H1 (cell line): ENCODE results near the gene OGFRL1. TPM values are rescaled to one million over a fixed set of nuclear protein-coding genes. Genes with fewer than 3 reads are reported as not detected.

ENCODE experiments used
- CTCF ChIA-PET: fragments of 300-600 bp; sonication (Branson Sonifier 250); formaldehyde crosslinking; loops from one replicate; lab custom pipeline; 2021; ENCODE audit not compliant: partially characterized antibody; lab: Charles Lee
- POLR2A ChIA-PET: fragments of 300-600 bp; sonication (Branson Sonifier 250); formaldehyde crosslinking; loops from one replicate; lab custom pipeline; 2021; ENCODE audit warnings: inconsistent platforms; ENCODE audit not compliant: partially characterized antibody; lab: Charles Lee
- DNase-seq, 2 experiments: peaks; one replicate each; pipeline versions ENCODE4 v3.0.0 to v3.0.0-alpha.2; 2010 to 2022; ENCODE audit warnings: low spot score in 2 of 2, low read depth in 1 of 2, mixed read lengths in 1 of 2
- FAIRE-seq: peaks from 2 replicates; lab custom pipeline; 2011; peaks lifted over from hg19 to GRCh38; lab: Jason Lieb, UNC
- H2AFZ ChIP-seq: 2 replicates; pipeline ENCODE4 v1.8.1; 2012; ENCODE audit warnings: low read length, inconsistent platforms
- H2AK5ac ChIP-seq: 2 replicates; pipeline ENCODE4 v1.6.1; 2013; ENCODE audit warnings: low read depth, low read length
- H2BK120ac ChIP-seq: replicated peaks from 2 replicates; pipeline ENCODE3; 2013; ENCODE audit warnings: low read depth, low read length, inconsistent platforms
- H2BK12ac ChIP-seq: 2 replicates; pipeline ENCODE4 v1.6.1; 2013; ENCODE audit warnings: low read depth, low read length
- H2BK15ac ChIP-seq: 2 replicates; pipeline ENCODE4 v1.6.1; 2013; ENCODE audit warnings: low read length
- H2BK20ac ChIP-seq: 2 replicates; pipeline ENCODE4 v1.6.1; 2013; ENCODE audit warnings: low read length
- H2BK5ac ChIP-seq: 2 replicates; pipeline ENCODE4 v1.6.1; 2013; ENCODE audit warnings: low read depth, low read length
- H3K14ac ChIP-seq: 2 replicates; pipeline ENCODE4 v1.6.1; 2013; ENCODE audit warnings: inconsistent platforms; ENCODE audit not compliant: insufficient read length
- H3K18ac ChIP-seq: 2 replicates; pipeline ENCODE4 v1.6.1; 2013; ENCODE audit warnings: low read length; ENCODE audit errors: extremely low read depth
- H3K23ac ChIP-seq: 2 replicates; pipeline ENCODE4 v1.6.1; 2013; ENCODE audit warnings: inconsistent platforms; ENCODE audit not compliant: insufficient read length
- H3K23me2 ChIP-seq: 2 replicates; pipeline ENCODE4 v1.6.1; 2013; ENCODE audit warnings: low read depth, low read length
- H3K27ac ChIP-seq: 2 replicates; pipeline ENCODE4 v1.6.1; 2011; ENCODE audit warnings: low read depth, low read length, inconsistent platforms
- H3K27me3 ChIP-seq, 4 experiments: replicated peaks in 1 of 4; 1 replicate in 1 of 4; 2 replicates in 3 of 4; pipeline versions ENCODE4 v1.6.1 to v1.8.1; 2011 to 2013; ENCODE audit warnings: low read length in 3 of 4, mild to moderate bottlenecking in 3 of 4, inconsistent platforms in 2 of 4, mixed read lengths in 2 of 4, moderate library complexity in 1 of 4; ENCODE audit not compliant: control insufficient read depth in 3 of 4, insufficient read depth in 3 of 4; ENCODE audit errors: extremely low read depth in 1 of 4
- H3K36me3 ChIP-seq, 4 experiments: 2 replicates each; pipeline versions ENCODE4 v1.6.1 to v1.8.1; 2011 to 2013; ENCODE audit warnings: mild to moderate bottlenecking in 4 of 4, low read length in 3 of 4, moderate library complexity in 2 of 4, control low read depth in 1 of 4, inconsistent platforms in 1 of 4; ENCODE audit not compliant: insufficient read depth in 4 of 4, control insufficient read depth in 2 of 4
- H3K4ac ChIP-seq: replicated peaks from 2 replicates; pipeline ENCODE3; 2013; ENCODE audit warnings: low read length, low read depth, mixed read lengths, inconsistent platforms; ENCODE audit not compliant: insufficient read length
- H3K4me1 ChIP-seq, 4 experiments: replicated peaks in 1 of 4; 1 replicate in 1 of 4; 2 replicates in 3 of 4; pipeline versions ENCODE4 v1.6.1 to v1.8.1; 2011 to 2013; ENCODE audit warnings: low read length in 3 of 4, inconsistent platforms in 2 of 4, mixed read lengths in 1 of 4; ENCODE audit not compliant: insufficient read depth in 4 of 4, control insufficient read depth in 3 of 4
- H3K4me2 ChIP-seq, 2 experiments: 2 replicates each; pipeline versions ENCODE4 v1.6.1 to v1.8.1; 2011 to 2013; ENCODE audit warnings: low read depth in 2 of 2, low read length in 2 of 2, control low read depth in 1 of 2, inconsistent platforms in 1 of 2, mild to moderate bottlenecking in 1 of 2; ENCODE audit not compliant: insufficient read depth in 1 of 2
- H3K4me3 ChIP-seq, 4 experiments: fragments of 200-600, 300-600 bp in 1 of 4; sonication (generic), shearing (Covaris generic), sonication (Bioruptor Twin) in 1 of 4; 2 replicates each; pipeline versions ENCODE4 v1.5.1 to v1.8.1; 2011 to 2016; ENCODE audit warnings: low read length in 4 of 4, low read depth in 3 of 4, control low read depth in 2 of 4, inconsistent platforms in 2 of 4, mild to moderate bottlenecking in 2 of 4, mixed read lengths in 1 of 4, moderate library complexity in 1 of 4; ENCODE audit not compliant: insufficient read depth in 2 of 4; ENCODE audit errors: extremely low read depth in 1 of 4
- H3K56ac ChIP-seq: replicated peaks from 2 replicates; pipeline ENCODE3; 2013; ENCODE audit warnings: low read depth, mild to moderate bottlenecking, mixed read lengths, low read length, inconsistent platforms; ENCODE audit not compliant: insufficient read length
- H3K79me1 ChIP-seq: 2 replicates; pipeline ENCODE4 v1.6.1; 2013; ENCODE audit warnings: low read depth, low read length, control low read depth
- H3K79me2 ChIP-seq, 2 experiments: 2 replicates each; pipeline versions ENCODE4 v1.6.1 to v1.8.1; 2012 to 2013; ENCODE audit warnings: low read length in 2 of 2, mild to moderate bottlenecking in 2 of 2, inconsistent platforms in 1 of 2; ENCODE audit not compliant: insufficient read depth in 2 of 2, control insufficient read depth in 1 of 2
- H3K9ac ChIP-seq, 4 experiments: replicated peaks in 1 of 4; 1 replicate in 1 of 4; 2 replicates in 3 of 4; pipeline versions ENCODE4 v1.6.1 to v1.8.1; 2011 to 2013; ENCODE audit warnings: low read depth in 3 of 4, low read length in 3 of 4, control low read depth in 2 of 4, mild to moderate bottlenecking in 2 of 4, moderate library complexity in 2 of 4, inconsistent platforms in 1 of 4; ENCODE audit errors: extremely low read depth in 1 of 4
- H3K9me3 ChIP-seq, 2 experiments: 2 replicates each; pipeline versions ENCODE4 v1.6.1 to v1.8.1; 2012 to 2013; ENCODE audit warnings: mild to moderate bottlenecking in 2 of 2, moderate library complexity in 2 of 2, control low read depth in 1 of 2, inconsistent platforms in 1 of 2, low read depth in 1 of 2, low read length in 1 of 2, mixed read lengths in 1 of 2; ENCODE audit not compliant: insufficient read depth in 2 of 2
- H4K20me1 ChIP-seq, 2 experiments: replicated peaks in 1 of 2; 2 replicates each; pipeline versions ENCODE3 to v1.8.1; 2011 to 2013; ENCODE audit warnings: inconsistent platforms in 2 of 2, low read length in 2 of 2, mild to moderate bottlenecking in 1 of 2; ENCODE audit not compliant: insufficient read depth in 2 of 2, control insufficient read depth in 1 of 2
- H4K5ac ChIP-seq: 2 replicates; pipeline ENCODE4 v1.6.1; 2013; ENCODE audit warnings: low read length, low read depth, mixed read lengths, inconsistent platforms; ENCODE audit not compliant: insufficient read length
- H4K8ac ChIP-seq: 2 replicates; pipeline ENCODE4 v1.8.0; 2013; ENCODE audit warnings: mild to moderate bottlenecking, moderate library complexity, low read length, inconsistent platforms; ENCODE audit not compliant: insufficient read depth; ENCODE audit errors: extremely low read depth
- H4K91ac ChIP-seq: replicated peaks from 2 replicates; pipeline ENCODE3; 2013; ENCODE audit warnings: low read length, mixed read lengths, inconsistent platforms; ENCODE audit not compliant: insufficient read length
- CBX5 ChIP-seq: fragments of 300-800, 300-1000 bp; sonication (generic); IDR thresholded peaks from 2 replicates; pipeline ENCODE4 v1.7.1; 2016; ENCODE audit warnings: antibody characterized with exemption, low read length, low read depth
- CEBPB ChIP-seq: IDR thresholded peaks from 2 replicates; pipeline ENCODE4 v1.6.1; 2012; ENCODE audit warnings: low read depth, low read length
- CHD2 ChIP-seq: IDR thresholded peaks from 2 replicates; pipeline ENCODE4 v1.6.1; 2012; ENCODE audit warnings: low read length, improper control_type of control experiment
- FOSL1 ChIP-seq: IDR thresholded peaks from 2 replicates; pipeline ENCODE4 v1.6.1; 2011; ENCODE audit warnings: mild to moderate bottlenecking, low read depth, low read length, moderate library complexity; ENCODE audit not compliant: insufficient read depth
- JUND ChIP-seq: IDR thresholded peaks from 2 replicates; pipeline ENCODE4 v1.6.1; 2011; ENCODE audit warnings: mild to moderate bottlenecking, improper control_type of control experiment, low read length
- KDM1A ChIP-seq: fragments of 200-600, 300-600 bp; sonication (generic); IDR thresholded peaks from 2 replicates; pipeline ENCODE4 v1.7.1; 2016; ENCODE audit warnings: mild to moderate bottlenecking, low read length, borderline replicate concordance
- KDM5A ChIP-seq: fragments of 200-600 bp; IDR thresholded peaks from 2 replicates; pipeline ENCODE4 v1.7.1; 2012; ENCODE audit warnings: mild to moderate bottlenecking, low read length, inconsistent platforms, mixed read lengths
- SP2 ChIP-seq: IDR thresholded peaks from 2 replicates; pipeline ENCODE4 v1.6.1; 2012; ENCODE audit warnings: mild to moderate bottlenecking, low read length, inconsistent platforms
- SP4 ChIP-seq: IDR thresholded peaks from 2 replicates; pipeline ENCODE4 v1.6.1; 2012; ENCODE audit warnings: low read length, inconsistent platforms
- SUZ12 ChIP-seq: fragments of 200-600 bp; sonication (generic); IDR thresholded peaks from 2 replicates; pipeline ENCODE4 v1.6.1; 2012; ENCODE audit warnings: mild to moderate bottlenecking, inconsistent platforms, low read length, moderate library complexity, mixed read lengths
- TAF7 ChIP-seq: optimal IDR thresholded peaks from 2 replicates; pipeline ENCODE3; 2011; ENCODE audit warnings: low read depth, mild to moderate bottlenecking, inconsistent platforms, low read length, moderate library complexity, borderline replicate concordance
- TEAD4 ChIP-seq: IDR thresholded peaks from 2 replicates; pipeline ENCODE4 v1.6.1; 2012; ENCODE audit warnings: low read depth, low read length, inconsistent platforms, mixed read lengths
- USF2 ChIP-seq: IDR thresholded peaks from 2 replicates; pipeline ENCODE4 v1.6.1; 2011; ENCODE audit warnings: low read length, improper control_type of control experiment
- YY1 ChIP-seq: IDR thresholded peaks from 2 replicates; pipeline ENCODE4 v1.6.1; 2011; ENCODE audit warnings: low read depth, mild to moderate bottlenecking, low read length
- ZNF274 ChIP-seq: IDR thresholded peaks from 2 replicates; pipeline ENCODE4 v1.7.0; 2012; ENCODE audit warnings: low read length, borderline replicate concordance; ENCODE audit errors: extremely low read depth
- WGBS, 2 experiments: shearing (Covaris generic) in 1 of 2; methylation state at CpG; one replicate each; pipeline versions ENCODE4 v1.1.6 to v1.1.7; 2013 to 2015; ENCODE audit warnings: low lambda C conversion rate in 2 of 2, mixed read lengths in 2 of 2, inconsistent platforms in 1 of 2, low coverage in 1 of 2, missing lambda C conversion rate in 1 of 2; ENCODE audit not compliant: insufficient replicate concordance in 2 of 2, insufficient coverage in 1 of 2, insufficient read length in 1 of 2; ENCODE audit errors: extremely low coverage in 1 of 2, missing lambda C conversion rate in 1 of 2; 5-methylcytosine and 5-hydroxymethylcytosine counted together
- polyA plus RNA-seq, 7 experiments: library from polyadenylated mRNA; depleted of rRNA in 3 of 7; stranded (reverse) in 5 of 7; unstranded in 2 of 7; fragments of >200 nt in 5 of 7; fragments of 200-250 nt in 2 of 7; gene quantifications; 1 replicate in 5 of 7; 2 replicates in 1 of 7; 4 replicates in 1 of 7; pipeline versions ENCODE4 v1.2.1 to v1.2.3, GENCODE V29; 2011 to 2013; ENCODE audit warnings: missing spikeins in 2 of 7, mixed read lengths in 2 of 7
- total RNA-seq: library from RNA; stranded (reverse); fragmentation: NEBNext Ultra II Directional; extraction: Animal tissue kit (Norgen Biotek cat#: 25700); gene quantifications from 2 replicates; pipeline ENCODE4 v1.2.1, GENCODE V29; 2021

Gene OGFRL1
- total and polyA plus RNA-seq, 2 of the 8 experiments (the other 6 are each of a cell fraction or from before 2014, with no cell fraction given) = 1.1 to 9.0 TPM

- H3K36me3 ChIP-seq = peaks cover 0 to 10% (median 0%) of the 10 kb centered on the region in 4 experiments; a peak in 2 of 8 replicates
- no peak overlapping the region for H2AK5ac ChIP-seq
- H2BK15ac ChIP-seq = no peak overlapping the region
- H2BK5ac ChIP-seq = no peak overlapping the region
- H3K27ac ChIP-seq = no peak overlapping the region
- DNase-seq = no peak
- no peak for FAIRE-seq
- no peak overlapping the region for H3K14ac ChIP-seq
- H2AFZ ChIP-seq = no peak overlapping the region
- no peaks in the 10 kb centered on the region for H3K9me3 ChIP-seq
- H3K79me1 ChIP-seq = no peaks in the 10 kb centered on the region
- CTCF ChIA-PET = interaction anchor here (0.6 to 1.1 kb wide), 2 partner anchors 530 to 988 kb away, joined by 3 read pairs; no protein-coding TSS in a partner anchor
- H3K4me3 ChIP-seq = no peak overlapping the region
- no peaks in the 10 kb centered on the region for H4K20me1 ChIP-seq
- H3K18ac ChIP-seq = no peak overlapping the region
- H3K23me2 ChIP-seq = peaks cover 2% of the 10 kb centered on the region; the same call in 1 of the 2 replicates
- TF ChIP-seq USF2 (no peak), SP4 (no peak), YY1 (no peak), JUND (no peak), KDM5A (no peak), CBX5 (no peak), CHD2 (no peak), KDM1A (no peak), ZNF274 (no peak), FOSL1 (no peak), CEBPB (no peak), SP2 (no peak), TAF7 (no peak), SUZ12 (no peak), TEAD4 (no peak)
- WGBS, 2 experiments = 70% methylated on average over 1 of the region's 1 CpG; no CpG with 5 or more reads in 1 of the 2 experiments
- H3K56ac ChIP-seq = no peak overlapping the region
- no peak overlapping the region for H3K4me2 ChIP-seq
- no peaks in the 10 kb centered on the region for H3K27me3 ChIP-seq
- H3K9ac ChIP-seq = no peak overlapping the region
- no peak overlapping the region for H2BK120ac ChIP-seq
- H4K8ac ChIP-seq = no peak overlapping the region
- no peak overlapping the region for H2BK12ac ChIP-seq
- no peak overlapping the region for H3K4ac ChIP-seq
- no peaks in the 10 kb centered on the region for H3K79me2 ChIP-seq
- POLR2A ChIA-PET = no interaction called here
- peaks cover 0 to 4% (median 2%) of the 10 kb centered on the region in 4 experiments; a peak in 3 of 7 replicates for H3K4me1 ChIP-seq
- no peak overlapping the region for H4K5ac ChIP-seq
- no peak overlapping the region for H4K91ac ChIP-seq
- no peak overlapping the region for H2BK20ac ChIP-seq
- no peak overlapping the region for H3K23ac ChIP-seq
Measured at GRCh38 chr6:71294121-71294523, 5.5 kb downstream of the OGFRL1 start.
